GM23338 (cell line): ENCODE measurements around the gene SUSD1. TPM values are rescaled to one million over a fixed set of nuclear protein-coding genes. Genes with fewer than 3 reads are reported as not detected.

Experiments used
- ATAC-seq: fragments of 200-7000 bp; cut with Tn5 transposase; 3 replicates; pipeline ENCODE4 v1.9.1; 2020
- DNase-seq: peaks from one replicate; pipeline ENCODE4 v3.0.0-alpha.2; 2015; ENCODE audit warnings: low spot score
- H2AFZ ChIP-seq: fragments of 200-600 bp; sonication (generic); 2 replicates; pipeline ENCODE4 v1.8.0; 2016; ENCODE audit warnings: antibody characterized with exemption, mild to moderate bottlenecking, moderate library complexity
- H3F3A ChIP-seq: fragments of 200-600 bp; sonication (generic); replicated peaks from 2 replicates; pipeline ENCODE4 v1.8.0; 2017; ENCODE audit warnings: antibody characterized with exemption, mixed run types, low read depth
- H3K27ac ChIP-seq: fragments of 200-600 bp; sonication (generic); 2 replicates; pipeline ENCODE4 v1.6.1; 2016; ENCODE audit warnings: low read depth
- H3K27me3 ChIP-seq: fragments of 200-600 bp; sonication (generic); 2 replicates; pipeline ENCODE4 v1.8.0; 2016; ENCODE audit warnings: mild to moderate bottlenecking, mixed run types, moderate library complexity; ENCODE audit not compliant: insufficient read depth
- H3K36me3 ChIP-seq: fragments of 200-600 bp; sonication (generic); 2 replicates; pipeline ENCODE4 v1.8.0; 2016; ENCODE audit warnings: mild to moderate bottlenecking; ENCODE audit not compliant: insufficient read depth
- H3K4me1 ChIP-seq: fragments of 200-600 bp; sonication (generic); 2 replicates; pipeline ENCODE4 v1.8.0; 2016; ENCODE audit warnings: mild to moderate bottlenecking, moderate library complexity; ENCODE audit not compliant: insufficient read depth
- H3K4me2 ChIP-seq: fragments of 200-600 bp; sonication (generic); 2 replicates; pipeline ENCODE4 v1.7.1; 2017; ENCODE audit warnings: mixed run types
- H3K4me3 ChIP-seq: fragments of 200-600 bp; sonication (generic); 2 replicates; pipeline ENCODE4 v1.6.1; 2016; ENCODE audit warnings: mixed run types
- H3K79me2 ChIP-seq: fragments of 200-600 bp; sonication (generic); replicated peaks from 2 replicates; pipeline ENCODE4 v1.8.0; 2017; ENCODE audit warnings: mild to moderate bottlenecking; ENCODE audit not compliant: insufficient read depth
- H3K9me2 ChIP-seq: fragments of 200-600 bp; sonication (generic); 2 replicates; pipeline ENCODE4 v1.8.0; 2017; ENCODE audit not compliant: insufficient read depth
- H4K20me1 ChIP-seq: fragments of 200-600 bp; sonication (generic); replicated peaks from 2 replicates; pipeline ENCODE4 v1.8.0; 2017; ENCODE audit warnings: mild to moderate bottlenecking; ENCODE audit not compliant: insufficient read depth
- H3K27ac Mint-ChIP-seq: 2 replicates; pipeline ENCODE4 v1.8.0; 2020; ENCODE audit warnings: inconsistent platforms, mild to moderate bottlenecking, moderate library complexity, mixed read lengths
- H3K27me3 Mint-ChIP-seq: 3 replicates; pipeline ENCODE4 v1.8.0; 2022; ENCODE audit warnings: low read depth, mild to moderate bottlenecking, moderate library complexity, mixed read lengths, inconsistent platforms; ENCODE audit not compliant: insufficient read depth, poor library complexity
- H3K36me3 Mint-ChIP-seq: 3 replicates; pipeline ENCODE4 v1.8.0; 2021; ENCODE audit warnings: low read depth, mild to moderate bottlenecking, inconsistent platforms, moderate library complexity, mixed read lengths
- H3K4me1 Mint-ChIP-seq: 3 replicates; pipeline ENCODE4 v1.8.0; 2020; ENCODE audit warnings: mild to moderate bottlenecking, inconsistent platforms, mixed read lengths
- H3K4me3 Mint-ChIP-seq: 3 replicates; pipeline ENCODE4 v1.8.0; 2021; ENCODE audit warnings: moderate library complexity, mild to moderate bottlenecking, inconsistent platforms, mixed read lengths
- H3K9me3 Mint-ChIP-seq: 3 replicates; pipeline ENCODE4 v1.8.0; 2020; ENCODE audit warnings: moderate library complexity, mild to moderate bottlenecking, inconsistent platforms, mixed read lengths
- EZH2 ChIP-seq: fragments of 200-600 bp; sonication (generic); IDR thresholded peaks from one replicate; pipeline ENCODE4 v1.8.0; 2017; ENCODE audit warnings: antibody characterized with exemption, mild to moderate bottlenecking, low read depth; ENCODE audit not compliant: unreplicated experiment
- EZH2phosphoT487 ChIP-seq: fragments of 200-600 bp; sonication (generic); IDR thresholded peaks from one replicate; pipeline ENCODE4 v1.8.1; 2018; ENCODE audit warnings: antibody characterized with exemption; ENCODE audit not compliant: unreplicated experiment
- JUNB ChIP-seq: IDR thresholded peaks from one replicate; pipeline ENCODE4 v1.6.1; 2016; ENCODE audit warnings: antibody characterized with exemption; ENCODE audit not compliant: unreplicated experiment
- NANOG ChIP-seq: IDR thresholded peaks from 2 replicates; pipeline ENCODE4 v1.6.1; 2016; ENCODE audit warnings: antibody characterized with exemption, borderline replicate concordance
- POLR2AphosphoS5 ChIP-seq: IDR thresholded peaks from 2 replicates; pipeline ENCODE4 v1.6.1; 2016; ENCODE audit warnings: antibody characterized with exemption, low read depth
- STAT1 ChIP-seq: IDR thresholded peaks from one replicate; pipeline ENCODE4 v1.6.1; 2016; ENCODE audit warnings: antibody characterized with exemption; ENCODE audit not compliant: unreplicated experiment
- ZNF331 ChIP-seq: fragments of 250-450 bp; sonication (Bioruptor Pico); IDR thresholded peaks from 2 replicates; pipeline ENCODE4 v1.5.0; 2020; ENCODE audit warnings: low read depth, mild to moderate bottlenecking, moderate library complexity
- polyA plus RNA-seq: library from polyadenylated mRNA; unstranded; fragments of >200 nt; fragmentation: Nextera tagmentation; extraction: Ambion mirVana; gene quantifications from 2 replicates; pipeline ENCODE4 v1.2.1, GENCODE V29; 2016
- total RNA-seq: library from RNA; depleted of rRNA; stranded (reverse); fragments of >200 nt; shearing (Covaris generic); gene quantifications from 2 replicates; pipeline ENCODE4 v1.2.3, GENCODE V29; 2014
- TF ChIP-seq, protein P1 (sequence below), 2 experiments: fragments of 200-600 bp in 1 of 2; sonication (generic) in 1 of 2; conservative IDR thresholded peaks; 2 replicates each; pipeline versions ENCODE4 v1.5.1 to v1.6.1; 2016 to 2017; ENCODE audit warnings: antibody characterized with exemption in 2 of 2, low read depth in 2 of 2, mild to moderate bottlenecking in 2 of 2, moderate library complexity in 1 of 2
- TF ChIP-seq, protein P2 (sequence below): IDR thresholded peaks from one replicate; pipeline ENCODE4 v1.6.1; 2018; ENCODE audit warnings: antibody characterized with exemption; ENCODE audit not compliant: unreplicated experiment

SUSD1 gene
- total and polyA plus RNA-seq, 2 experiments from 2014 or later, result 1.2 to 6.4 TPM

DNA sequence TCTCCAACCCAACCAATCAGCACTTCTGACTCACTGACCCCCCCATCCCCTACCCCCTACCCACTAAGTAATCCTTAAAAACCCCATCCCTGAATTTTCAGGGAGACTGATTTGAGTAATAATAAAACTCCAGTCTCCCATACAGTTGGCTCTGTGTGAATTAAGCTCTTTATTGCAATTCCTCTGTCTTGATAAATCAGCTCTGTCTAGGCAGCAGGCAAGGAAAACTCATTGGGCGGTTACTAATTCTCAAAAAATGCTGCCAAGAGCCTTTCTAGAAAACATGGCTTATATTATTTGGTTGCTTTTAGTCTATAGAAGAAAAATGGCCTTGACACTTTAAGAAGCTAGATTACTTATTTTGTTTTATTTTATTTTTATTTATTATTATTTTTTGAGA lies 131.7 kb downstream of the SUSD1 start (continued):
- TF ChIP-seq, protein P1, sequence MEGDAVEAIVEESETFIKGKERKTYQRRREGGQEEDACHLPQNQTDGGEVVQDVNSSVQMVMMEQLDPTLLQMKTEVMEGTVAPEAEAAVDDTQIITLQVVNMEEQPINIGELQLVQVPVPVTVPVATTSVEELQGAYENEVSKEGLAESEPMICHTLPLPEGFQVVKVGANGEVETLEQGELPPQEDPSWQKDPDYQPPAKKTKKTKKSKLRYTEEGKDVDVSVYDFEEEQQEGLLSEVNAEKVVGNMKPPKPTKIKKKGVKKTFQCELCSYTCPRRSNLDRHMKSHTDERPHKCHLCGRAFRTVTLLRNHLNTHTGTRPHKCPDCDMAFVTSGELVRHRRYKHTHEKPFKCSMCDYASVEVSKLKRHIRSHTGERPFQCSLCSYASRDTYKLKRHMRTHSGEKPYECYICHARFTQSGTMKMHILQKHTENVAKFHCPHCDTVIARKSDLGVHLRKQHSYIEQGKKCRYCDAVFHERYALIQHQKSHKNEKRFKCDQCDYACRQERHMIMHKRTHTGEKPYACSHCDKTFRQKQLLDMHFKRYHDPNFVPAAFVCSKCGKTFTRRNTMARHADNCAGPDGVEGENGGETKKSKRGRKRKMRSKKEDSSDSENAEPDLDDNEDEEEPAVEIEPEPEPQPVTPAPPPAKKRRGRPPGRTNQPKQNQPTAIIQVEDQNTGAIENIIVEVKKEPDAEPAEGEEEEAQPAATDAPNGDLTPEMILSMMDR (conservative IDR thresholded peaks at IDR 0.05; ENCODE audit: low read depth in 2 of 2), result no peak
- no peak for TF ChIP-seq ZNF331
- TF ChIP-seq EZH2, result no peak
- TF ChIP-seq, protein P2, sequence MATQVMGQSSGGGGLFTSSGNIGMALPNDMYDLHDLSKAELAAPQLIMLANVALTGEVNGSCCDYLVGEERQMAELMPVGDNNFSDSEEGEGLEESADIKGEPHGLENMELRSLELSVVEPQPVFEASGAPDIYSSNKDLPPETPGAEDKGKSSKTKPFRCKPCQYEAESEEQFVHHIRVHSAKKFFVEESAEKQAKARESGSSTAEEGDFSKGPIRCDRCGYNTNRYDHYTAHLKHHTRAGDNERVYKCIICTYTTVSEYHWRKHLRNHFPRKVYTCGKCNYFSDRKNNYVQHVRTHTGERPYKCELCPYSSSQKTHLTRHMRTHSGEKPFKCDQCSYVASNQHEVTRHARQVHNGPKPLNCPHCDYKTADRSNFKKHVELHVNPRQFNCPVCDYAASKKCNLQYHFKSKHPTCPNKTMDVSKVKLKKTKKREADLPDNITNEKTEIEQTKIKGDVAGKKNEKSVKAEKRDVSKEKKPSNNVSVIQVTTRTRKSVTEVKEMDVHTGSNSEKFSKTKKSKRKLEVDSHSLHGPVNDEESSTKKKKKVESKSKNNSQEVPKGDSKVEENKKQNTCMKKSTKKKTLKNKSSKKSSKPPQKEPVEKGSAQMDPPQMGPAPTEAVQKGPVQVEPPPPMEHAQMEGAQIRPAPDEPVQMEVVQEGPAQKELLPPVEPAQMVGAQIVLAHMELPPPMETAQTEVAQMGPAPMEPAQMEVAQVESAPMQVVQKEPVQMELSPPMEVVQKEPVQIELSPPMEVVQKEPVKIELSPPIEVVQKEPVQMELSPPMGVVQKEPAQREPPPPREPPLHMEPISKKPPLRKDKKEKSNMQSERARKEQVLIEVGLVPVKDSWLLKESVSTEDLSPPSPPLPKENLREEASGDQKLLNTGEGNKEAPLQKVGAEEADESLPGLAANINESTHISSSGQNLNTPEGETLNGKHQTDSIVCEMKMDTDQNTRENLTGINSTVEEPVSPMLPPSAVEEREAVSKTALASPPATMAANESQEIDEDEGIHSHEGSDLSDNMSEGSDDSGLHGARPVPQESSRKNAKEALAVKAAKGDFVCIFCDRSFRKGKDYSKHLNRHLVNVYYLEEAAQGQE, result no peak

DNA sequence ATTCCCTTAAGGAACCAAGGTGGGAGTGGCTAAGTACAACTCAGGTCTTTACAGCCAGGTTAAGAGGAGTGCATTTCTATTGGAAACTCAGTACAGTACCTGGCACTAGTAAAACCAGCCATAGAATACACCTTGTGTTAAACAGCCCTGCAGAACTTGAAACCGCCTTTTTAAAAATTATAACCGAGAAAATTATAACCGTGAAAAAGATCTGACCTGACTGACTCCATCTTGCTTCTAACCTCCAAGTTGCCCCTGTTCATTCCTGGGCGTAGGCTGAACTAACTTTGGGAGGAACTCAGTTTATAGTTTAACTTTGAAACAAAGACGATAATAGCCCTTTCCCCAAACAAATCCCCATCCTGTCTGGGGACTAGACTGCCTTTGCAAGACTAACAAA lies 132.3 kb downstream of the SUSD1 start:
- Histone ChIP-seq H3K79me2 (no peaks in the 10 kb centered on the region), H3F3A (no peaks in the 10 kb centered on the region), H3K9me2 (peaks cover 14% of the 10 kb centered on the region; the same call in 1 of the 2 replicates), H3K4me3 (no peak overlapping the region), H3K4me1 (peaks cover 12% of the 10 kb centered on the region; the same call in 1 of the 2 replicates), H2AFZ (no peak overlapping the region), H3K36me3 (no peaks in the 10 kb centered on the region), H3K27ac (no peak overlapping the region), H4K20me1 (no peaks in the 10 kb centered on the region), H3K27me3 (no peaks in the 10 kb centered on the region), H3K4me2 (no peak overlapping the region)
- H3K27ac Mint-ChIP-seq, result no peak overlapping the region
- H3K27me3 Mint-ChIP-seq, result peaks cover 6% of the 10 kb centered on the region
- peaks cover 31% of the 10 kb centered on the region for H3K4me1 Mint-ChIP-seq
- no peak overlapping the region for H3K4me3 Mint-ChIP-seq
- no peak for TF ChIP-seq ZNF331
- H3K9me3 Mint-ChIP-seq, result no peaks in the 10 kb centered on the region
- ATAC-seq (no peak), DNase-seq (no peak)
- H3K36me3 Mint-ChIP-seq, result no peaks in the 10 kb centered on the region; the same call in 2 of the 3 replicates

DNA sequence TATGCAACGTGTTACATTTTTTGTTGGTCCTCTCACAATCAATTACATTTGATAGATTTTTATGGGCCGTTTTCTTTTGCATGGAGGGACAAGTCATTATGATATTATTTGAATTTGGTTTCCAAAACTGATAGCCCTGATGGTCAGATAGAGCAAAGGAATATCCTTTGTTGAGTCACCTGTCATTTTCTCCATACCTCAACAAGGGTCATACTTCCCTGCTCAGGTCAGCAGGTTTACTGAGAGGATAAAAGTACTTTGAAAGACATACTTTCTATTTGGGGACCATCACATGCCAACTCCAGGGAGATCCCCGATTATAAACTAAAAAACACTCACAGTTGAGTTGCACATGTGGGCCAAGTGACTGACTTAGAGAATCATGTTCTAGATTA lies 132.9 kb downstream of the SUSD1 start:
- DNase-seq (no peak), ATAC-seq (no peak)
- peak overlapping the region; percentile 82 for H3K27ac Mint-ChIP-seq
- Histone ChIP-seq H3K4me3 (no peak overlapping the region), H2AFZ (no peak overlapping the region), H3F3A (no peaks in the 10 kb centered on the region), H3K79me2 (no peaks in the 10 kb centered on the region), H3K27ac (peak overlapping the region; percentile 18; the same call in 1 of the 2 replicates), H4K20me1 (no peaks in the 10 kb centered on the region), H3K4me1 (peaks cover 14% of the 10 kb centered on the region; the same call in 1 of the 2 replicates), H3K27me3 (no peaks in the 10 kb centered on the region), H3K36me3 (no peaks in the 10 kb centered on the region), H3K9me2 (peaks cover 14% of the 10 kb centered on the region; the same call in 1 of the 2 replicates), H3K4me2 (no peak overlapping the region)
- H3K27me3 Mint-ChIP-seq, result peaks cover 6% of the 10 kb centered on the region
- H3K4me1 Mint-ChIP-seq, result peaks cover 34% of the 10 kb centered on the region
- H3K4me3 Mint-ChIP-seq, result no peak overlapping the region
- TF ChIP-seq POLR2AphosphoS5, result no peak
- no peak for TF ChIP-seq STAT1
- TF ChIP-seq, protein P2, result no peak
- TF ChIP-seq EZH2phosphoT487, result no peak
- TF ChIP-seq JUNB, result no peak
- no peak for TF ChIP-seq NANOG
- no peaks in the 10 kb centered on the region for H3K9me3 Mint-ChIP-seq
- no peaks in the 10 kb centered on the region; the same call in 2 of the 3 replicates for H3K36me3 Mint-ChIP-seq
